Keratinocyte (primary cell): ENCODE data around the gene GNG8.

Experiments used
- EZH2 ChIP-seq: IDR thresholded peaks from one replicate; pipeline ENCODE4 v1.6.1; 2012; ENCODE audit warnings: inconsistent platforms, mild to moderate bottlenecking, low read length, moderate library complexity
- TF ChIP-seq, protein P1 (sequence below), 3 experiments: IDR thresholded peaks in 1 of 3; conservative IDR thresholded peaks in 1 of 3; optimal IDR thresholded peaks in 1 of 3; 2 replicates in 2 of 3; 3 replicates in 1 of 3; pipeline versions ENCODE3 to v1.5.1; 2011; ENCODE audit warnings: low read length in 3 of 3, mild to moderate bottlenecking in 3 of 3, moderate library complexity in 2 of 3, control low read depth in 1 of 3, inconsistent platforms in 1 of 3; ENCODE audit not compliant: insufficient read depth in 2 of 3; ENCODE audit errors: extremely low read depth in 1 of 3

DNA sequence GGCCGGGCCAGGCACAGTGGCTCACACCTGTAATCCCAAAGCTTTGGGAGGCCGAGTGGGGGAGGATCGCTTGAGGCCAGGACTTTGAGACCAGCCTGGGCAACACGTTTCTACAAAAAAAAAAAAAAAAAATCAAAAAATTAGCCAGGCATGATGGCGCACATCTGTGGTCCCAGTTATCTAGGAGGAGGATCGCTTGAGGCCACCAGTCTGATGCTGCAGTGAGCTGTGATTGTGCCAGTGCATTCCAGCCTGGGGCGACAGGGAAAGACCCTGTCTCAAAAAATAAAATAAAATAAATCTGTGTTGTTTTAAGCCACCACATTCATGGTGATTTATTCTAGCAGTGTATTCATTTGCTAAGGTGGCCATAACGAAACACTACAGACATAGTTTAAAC, 29.1 kb upstream of the GNG8 start:
- TF ChIP-seq, protein P1, sequence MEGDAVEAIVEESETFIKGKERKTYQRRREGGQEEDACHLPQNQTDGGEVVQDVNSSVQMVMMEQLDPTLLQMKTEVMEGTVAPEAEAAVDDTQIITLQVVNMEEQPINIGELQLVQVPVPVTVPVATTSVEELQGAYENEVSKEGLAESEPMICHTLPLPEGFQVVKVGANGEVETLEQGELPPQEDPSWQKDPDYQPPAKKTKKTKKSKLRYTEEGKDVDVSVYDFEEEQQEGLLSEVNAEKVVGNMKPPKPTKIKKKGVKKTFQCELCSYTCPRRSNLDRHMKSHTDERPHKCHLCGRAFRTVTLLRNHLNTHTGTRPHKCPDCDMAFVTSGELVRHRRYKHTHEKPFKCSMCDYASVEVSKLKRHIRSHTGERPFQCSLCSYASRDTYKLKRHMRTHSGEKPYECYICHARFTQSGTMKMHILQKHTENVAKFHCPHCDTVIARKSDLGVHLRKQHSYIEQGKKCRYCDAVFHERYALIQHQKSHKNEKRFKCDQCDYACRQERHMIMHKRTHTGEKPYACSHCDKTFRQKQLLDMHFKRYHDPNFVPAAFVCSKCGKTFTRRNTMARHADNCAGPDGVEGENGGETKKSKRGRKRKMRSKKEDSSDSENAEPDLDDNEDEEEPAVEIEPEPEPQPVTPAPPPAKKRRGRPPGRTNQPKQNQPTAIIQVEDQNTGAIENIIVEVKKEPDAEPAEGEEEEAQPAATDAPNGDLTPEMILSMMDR (optimal IDR thresholded peaks at IDR 0.05 in 1 of 3, IDR thresholded peaks at IDR 0.05 in 1 of 3, conservative IDR thresholded peaks at IDR 0.05 in 1 of 3; ENCODE audit: extremely low read depth in 1 of 3, insufficient read depth in 2 of 3, low read length in 3 of 3): no peak
- TF ChIP-seq EZH2: no peak
